SK-N-SH (cell line): ENCODE results near the gene FHIP1B.
A peak's percentile ranks its signal among the peaks of the same experiment; 100 is the strongest.

Experiments used
- EZH2phosphoT487 ChIP-seq: fragments of 200-600 bp; sonication (generic); IDR thresholded peaks from 2 replicates; pipeline ENCODE4 v1.6.1; 2017; ENCODE audit warnings: low read depth, mixed run types, mild to moderate bottlenecking, antibody characterized with exemption, moderate library complexity, borderline replicate concordance
- JUND ChIP-seq: IDR thresholded peaks from 2 replicates; pipeline ENCODE4 v1.4.0; 2012
- RAD21 ChIP-seq: IDR thresholded peaks from 2 replicates; pipeline ENCODE4 v1.6.1; 2012; ENCODE audit warnings: mild to moderate bottlenecking, low read length

GRCh38 chr11:6249770-6250555 is 15.5 kb upstream of the FHIP1B start:
- TF ChIP-seq RAD21 (no peak), JUND (peak; percentile 22), EZH2phosphoT487 (no peak)
